A549 (cell line): ENCODE data around the gene ACO2. TPM values are rescaled to one million over a fixed set of nuclear protein-coding genes. Genes with fewer than 3 reads are reported as not detected.

Experiments used
- ATAC-seq, 2 experiments: fragments of 200-7000 bp in 1 of 2; fragments of >200 bp in 1 of 2; cut with Nextera tagmentation in 1 of 2; cut with Tn5 transposase in 1 of 2; 3 replicates each; pipeline versions ENCODE4 v1.8.0 to v1.9.1; 2018 to 2020; ENCODE audit warnings: mild to moderate bottlenecking in 1 of 2, moderate library complexity in 1 of 2
- CTCF ChIA-PET: fragments of 300-600 bp; sonication (Branson Sonifier 250); formaldehyde crosslinking; extraction: SDS; loops from one replicate; lab custom pipeline; 2021; ENCODE audit warnings: antibody characterized with exemption, inconsistent platforms; lab: Yijun Ruan, JAX
- POLR2A ChIA-PET: fragments of 350-600 bp; formaldehyde crosslinking; extraction: SDS; loops from one replicate; lab custom pipeline; 2021; ENCODE audit warnings: antibody characterized with exemption, inconsistent platforms; lab: Yijun Ruan, JAX
- DNase-seq, 2 experiments: peaks; one replicate each; pipeline versions ENCODE4 v3.0.0 to v3.0.0-alpha.2; 2011 to 2016; ENCODE audit warnings: low read depth in 1 of 2, low spot score in 1 of 2
- FAIRE-seq: peaks from 2 replicates; lab custom pipeline; 2011; peaks lifted over from hg19 to GRCh38; lab: Jason Lieb, UNC
- H3K27ac ChIP-seq, 2 experiments: fragments of >200 bp; sonication (Bioruptor Twin); formaldehyde crosslinking; 3 replicates each; pipeline ENCODE4 v1.5.1; 2016 to 2017
- H3K4me1 ChIP-seq: fragments of >200 bp; sonication (Bioruptor Twin); formaldehyde crosslinking; 3 replicates; pipeline ENCODE4 v1.6.1; 2016
- H3K4me2 ChIP-seq: fragments of >200 bp; sonication (Bioruptor Twin); formaldehyde crosslinking; 3 replicates; pipeline ENCODE4 v1.6.1; 2016
- H3K4me3 ChIP-seq: fragments of >200 bp; sonication (Bioruptor Twin); formaldehyde crosslinking; 3 replicates; pipeline ENCODE4 v1.5.1; 2016
- H3K9me3 ChIP-seq: fragments of >200 bp; sonication (Bioruptor Twin); formaldehyde crosslinking; 3 replicates; pipeline ENCODE4 v1.6.1; 2016
- CBX8 ChIP-seq: fragments of 200-600 bp; sonication (generic); IDR thresholded peaks from 2 replicates; pipeline ENCODE4 v1.6.1; 2016
- CHD4 ChIP-seq: fragments of 200-600 bp; sonication (generic); IDR thresholded peaks from 2 replicates; pipeline ENCODE4 v1.6.1; 2016; ENCODE audit warnings: antibody characterized with exemption, mild to moderate bottlenecking, borderline replicate concordance
- HOXB5 ChIP-seq: fragments of 250-450 bp; sonication (Bioruptor Pico); IDR thresholded peaks from 2 replicates; pipeline ENCODE4 v1.5.0; 2020; ENCODE audit warnings: mild to moderate bottlenecking, moderate library complexity
- JUN ChIP-seq, 2 experiments: fragments of >200 bp; sonication (Bioruptor Twin); formaldehyde crosslinking; IDR thresholded peaks; 2 replicates in 1 of 2; 3 replicates in 1 of 2; pipeline ENCODE4 v1.6.1; 2016 to 2017
- KDM1A ChIP-seq: fragments of 200-600 bp; sonication (generic); IDR thresholded peaks from 2 replicates; pipeline ENCODE4 v1.6.1; 2016; ENCODE audit warnings: low read depth, mild to moderate bottlenecking
- KDM5A ChIP-seq: fragments of 200-600 bp; sonication (generic); IDR thresholded peaks from 2 replicates; pipeline ENCODE4 v1.6.1; 2016; ENCODE audit warnings: antibody characterized with exemption, mild to moderate bottlenecking
- NR3C1 ChIP-seq: fragments of >200 bp; sonication (Bioruptor Twin); formaldehyde crosslinking; IDR thresholded peaks from 3 replicates; pipeline ENCODE4 v1.6.1; 2017
- POLR2AphosphoS2 ChIP-seq: conservative IDR thresholded peaks from 2 replicates; pipeline ENCODE4 v1.6.1; 2012; ENCODE audit warnings: low read length, improper control_type of control experiment, inconsistent platforms
- RARB ChIP-seq: fragments of 250-450 bp; sonication (Bioruptor Pico); IDR thresholded peaks from 2 replicates; pipeline ENCODE4 v1.8.0; 2021; ENCODE audit warnings: mild to moderate bottlenecking, moderate library complexity
- SREBF2 ChIP-seq: fragments of 450-650 bp; IDR thresholded peaks from 2 replicates; pipeline ENCODE4 v1.6.1; 2014; ENCODE audit warnings: mild to moderate bottlenecking, moderate library complexity
- WGBS: methylation state at CpG from one replicate; pipeline ENCODE4 v1.1.6; 2017; ENCODE audit errors: missing lambda C conversion rate; 5-methylcytosine and 5-hydroxymethylcytosine counted together
- polyA plus RNA-seq, 4 experiments: library from polyadenylated mRNA; depleted of rRNA in 3 of 4; stranded (reverse); fragments of >200 nt; fragmentation: RNase III in 1 of 4; extraction: RNeasy Plus Mini Kit Qiagen cat#74134 plus additional on column Dnase treatment in 1 of 4; gene quantifications; 2 replicates in 3 of 4; 3 replicates in 1 of 4; pipeline ENCODE4 v1.2.3, GENCODE V29; 2011 to 2017
- TF ChIP-seq, protein P1 (sequence below): fragments of >200 bp; sonication (Bioruptor Twin); formaldehyde crosslinking; IDR thresholded peaks from 2 replicates; pipeline ENCODE4 v1.6.1; 2016
- TF ChIP-seq, protein P2 (sequence below): fragments of 250-450 bp; sonication (Bioruptor Pico); IDR thresholded peaks from 2 replicates; pipeline ENCODE4 v1.5.0; 2020; ENCODE audit warnings: low read depth, mild to moderate bottlenecking, moderate library complexity
- TF ChIP-seq, protein P3 (sequence below): fragments of 250-450 bp; sonication (Bioruptor Pico); IDR thresholded peaks from 2 replicates; pipeline ENCODE4 v1.5.0; 2021; ENCODE audit warnings: mild to moderate bottlenecking, moderate library complexity, borderline replicate concordance
- TF ChIP-seq, protein P4 (sequence below): IDR thresholded peaks from 2 replicates; pipeline ENCODE4 v1.6.1; 2012

Gene ACO2
- polyA plus RNA-seq, 2 of the 4 experiments (the other 2 are of a cell fraction): 30.7 to 43.7 TPM

DNA sequence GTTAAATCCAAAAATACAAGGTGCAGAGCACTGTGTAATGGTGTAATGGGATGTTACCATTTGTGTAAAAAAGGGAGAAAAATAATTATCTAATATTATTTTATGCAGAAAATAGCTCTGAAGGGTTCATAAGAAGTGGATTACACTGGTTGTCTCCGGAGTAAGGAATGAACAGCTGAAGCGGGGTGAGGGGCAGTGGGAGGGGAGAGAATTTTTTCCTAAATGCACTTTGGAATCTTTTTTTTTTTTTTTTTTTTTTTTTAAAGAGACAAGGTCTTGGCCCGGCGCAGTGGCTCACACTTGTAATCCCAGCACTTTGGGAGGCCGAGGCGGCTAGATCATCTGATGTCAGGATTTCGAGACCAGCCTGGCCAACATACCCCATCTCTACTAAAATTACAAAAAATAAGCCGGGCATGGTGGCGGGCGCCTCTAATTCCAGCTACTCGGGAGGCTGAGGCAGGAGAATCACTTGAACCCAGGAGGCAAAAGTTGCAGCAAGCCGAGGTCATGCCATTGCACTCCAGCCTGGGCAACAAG lies 82.1 kb downstream of the ACO2 start:
- no peak for ATAC-seq
- TF ChIP-seq HOXB5 (no peak), SREBF2 (no peak), KDM1A (no peak), NR3C1 (no peak)
- TF ChIP-seq, protein P1, sequence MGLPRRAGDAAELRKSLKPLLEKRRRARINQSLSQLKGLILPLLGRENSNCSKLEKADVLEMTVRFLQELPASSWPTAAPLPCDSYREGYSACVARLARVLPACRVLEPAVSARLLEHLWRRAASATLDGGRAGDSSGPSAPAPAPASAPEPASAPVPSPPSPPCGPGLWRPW: no peak
- POLR2A ChIA-PET: no interaction called here
- Histone ChIP-seq H3K4me1 (no peaks in the 10 kb centered on the region), H3K4me3 (no peak overlapping the region), H3K4me2 (no peak overlapping the region), H3K27ac (no peak overlapping the region), H3K9me3 (no peaks in the 10 kb centered on the region)
- WGBS: 83% methylated on average over 12 of the region's 12 CpGs
- DNase-seq: no peak
- CTCF ChIA-PET: interaction anchor here (0.7 to 1.9 kb wide), 3 partner anchors 12 to 46 kb away, joined by 3 to 7 read pairs (median 4); no protein-coding TSS in a partner anchor
- FAIRE-seq: no peak

DNA sequence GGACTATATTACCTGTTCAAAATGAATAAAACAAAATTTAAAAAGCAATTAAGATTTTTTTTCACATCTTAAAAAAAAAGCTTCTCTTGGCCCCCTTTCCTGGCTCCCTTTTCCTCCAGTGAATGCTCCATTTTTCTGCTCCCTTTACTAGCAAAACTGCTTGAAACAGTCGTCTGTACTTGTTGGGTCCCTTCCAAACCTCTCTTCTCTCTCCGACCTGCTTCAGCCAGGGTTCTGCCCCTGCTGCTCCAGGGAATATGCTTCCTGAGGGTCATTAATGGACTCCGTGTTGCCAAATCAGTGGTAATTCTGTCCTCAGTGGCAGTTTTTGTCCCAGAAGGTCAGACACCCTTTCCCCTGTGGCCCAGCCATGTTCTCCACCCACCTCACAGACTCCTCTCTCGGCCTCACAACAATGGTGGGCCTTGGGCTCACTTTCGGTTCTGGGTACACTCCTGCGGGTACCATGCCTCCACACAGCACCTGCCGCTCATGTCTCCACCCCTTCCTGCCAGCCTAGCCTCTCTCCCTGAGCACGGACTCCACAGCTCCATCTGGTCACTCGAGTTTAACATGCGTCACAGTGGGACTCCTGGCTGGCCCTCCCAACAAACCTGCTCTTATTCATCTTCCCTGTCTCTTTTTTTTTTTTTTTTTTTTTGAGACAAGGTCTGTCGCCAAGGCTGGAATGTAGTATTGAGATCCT lies 83.1 kb downstream of the ACO2 start:
- ATAC-seq (no peak), DNase-seq (no peak), FAIRE-seq (no peak)
- ChIA-PET CTCF (interaction anchor here (0.7 to 4.6 kb wide), 6 partner anchors 8 to 373 kb away, joined by 3 to 21 read pairs (median 6); partner anchors contain the start of gene POLR3H), POLR2A (no interaction called here)
- Histone ChIP-seq H3K27ac (no peak overlapping the region), H3K4me1 (no peaks in the 10 kb centered on the region), H3K4me3 (no peak overlapping the region), H3K9me3 (no peaks in the 10 kb centered on the region), H3K4me2 (no peak overlapping the region)
- 80% methylated on average over 10 of the region's 11 CpGs for WGBS
- TF ChIP-seq, protein P2, sequence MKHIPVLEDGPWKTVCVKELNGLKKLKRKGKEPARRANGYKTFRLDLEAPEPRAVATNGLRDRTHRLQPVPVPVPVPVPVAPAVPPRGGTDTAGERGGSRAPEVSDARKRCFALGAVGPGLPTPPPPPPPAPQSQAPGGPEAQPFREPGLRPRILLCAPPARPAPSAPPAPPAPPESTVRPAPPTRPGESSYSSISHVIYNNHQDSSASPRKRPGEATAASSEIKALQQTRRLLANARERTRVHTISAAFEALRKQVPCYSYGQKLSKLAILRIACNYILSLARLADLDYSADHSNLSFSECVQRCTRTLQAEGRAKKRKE (CRISPR knock-in tag): no peak
- TF ChIP-seq CBX8: no peak
- TF ChIP-seq KDM5A: no peak
- TF ChIP-seq RARB (CRISPR knock-in tag): no peak

DNA sequence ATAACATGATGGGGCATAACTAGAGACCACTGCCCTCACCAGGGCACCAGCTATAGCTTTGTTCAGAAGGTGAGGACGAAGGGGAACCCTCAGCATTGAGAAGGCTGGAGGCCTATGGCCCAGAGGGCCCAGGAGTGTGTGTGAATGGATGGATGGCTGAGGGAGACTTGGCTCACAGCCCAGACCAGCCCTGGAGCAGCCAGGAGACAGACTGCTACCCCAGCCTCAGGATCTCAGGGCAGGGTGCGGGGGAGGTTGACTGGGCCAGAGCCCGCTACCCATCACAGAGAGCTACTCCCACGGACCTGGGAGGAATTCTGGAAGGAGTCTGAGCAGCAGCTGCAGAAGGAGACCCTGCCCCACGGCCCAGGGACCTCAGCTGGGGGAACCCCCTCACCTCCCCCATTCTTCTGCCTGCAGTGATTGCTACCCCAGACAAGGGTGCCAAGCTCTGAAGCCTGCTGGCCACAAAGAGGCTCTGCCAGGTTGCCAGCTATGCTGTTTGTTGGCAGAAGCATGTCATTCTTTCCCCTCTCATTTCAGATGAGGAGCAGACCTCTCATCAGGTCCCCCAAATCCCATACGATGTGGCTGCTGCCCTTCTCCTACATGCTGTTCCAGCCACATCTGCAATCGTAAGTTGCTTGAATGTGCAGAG lies 86.5 kb downstream of the ACO2 start:
- H3K4me2 ChIP-seq: no peak overlapping the region
- no peak for TF ChIP-seq CHD4
- TF ChIP-seq, protein P3, sequence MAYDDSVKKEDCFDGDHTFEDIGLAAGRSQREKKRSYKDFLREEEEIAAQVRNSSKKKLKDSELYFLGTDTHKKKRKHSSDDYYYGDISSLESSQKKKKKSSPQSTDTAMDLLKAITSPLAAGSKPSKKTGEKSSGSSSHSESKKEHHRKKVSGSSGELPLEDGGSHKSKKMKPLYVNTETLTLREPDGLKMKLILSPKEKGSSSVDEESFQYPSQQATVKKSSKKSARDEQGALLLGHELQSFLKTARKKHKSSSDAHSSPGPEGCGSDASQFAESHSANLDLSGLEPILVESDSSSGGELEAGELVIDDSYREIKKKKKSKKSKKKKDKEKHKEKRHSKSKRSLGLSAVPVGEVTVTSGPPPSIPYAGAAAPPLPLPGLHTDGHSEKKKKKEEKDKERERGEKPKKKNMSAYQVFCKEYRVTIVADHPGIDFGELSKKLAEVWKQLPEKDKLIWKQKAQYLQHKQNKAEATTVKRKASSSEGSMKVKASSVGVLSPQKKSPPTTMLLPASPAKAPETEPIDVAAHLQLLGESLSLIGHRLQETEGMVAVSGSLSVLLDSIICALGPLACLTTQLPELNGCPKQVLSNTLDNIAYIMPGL: no peak
- WGBS: 78% methylated on average over 4 of the region's 7 CpGs
- DNase-seq (no peak), ATAC-seq (no peak; a peak in 1 of 6 replicates), FAIRE-seq (no peak)
- H3K9me3 ChIP-seq: no peaks in the 10 kb centered on the region
- no peak overlapping the region for H3K27ac ChIP-seq
- H3K4me1 ChIP-seq: peaks cover 6% of the 10 kb centered on the region; the same call in 2 of the 3 replicates
- ChIA-PET POLR2A (no interaction called here), CTCF (interaction anchor here (0.6 to 4.6 kb wide), 5 partner anchors 12 to 348 kb away, joined by 3 to 21 read pairs (median 6); partner anchors contain the start of gene POLR3H)
- no peak overlapping the region for H3K4me3 ChIP-seq

DNA sequence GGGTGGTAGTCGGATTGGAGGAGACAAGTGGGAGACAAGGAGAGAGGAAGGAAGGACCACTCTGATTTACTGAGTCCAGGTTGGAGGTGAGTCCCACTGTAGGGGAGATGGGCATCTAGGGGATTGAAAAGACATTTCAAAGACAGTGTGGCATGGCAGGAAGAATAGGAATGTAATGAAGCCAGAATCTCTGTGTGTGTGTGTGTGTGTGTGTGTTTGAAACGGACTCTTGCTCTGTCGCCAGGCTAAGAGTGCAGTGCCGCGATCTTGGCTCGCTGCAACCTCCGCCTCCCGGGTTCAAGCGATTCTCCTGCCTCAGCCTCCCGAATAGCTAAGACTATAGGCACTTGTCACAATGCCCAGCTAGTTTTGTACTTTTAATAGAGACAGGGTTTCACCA lies 87.6 kb downstream of the ACO2 start:
- ChIA-PET POLR2A (interaction anchor here (0.6 kb wide), 1 partner anchor 48 kb away, joined by 5 read pairs; no protein-coding TSS in a partner anchor), CTCF (interaction anchor here (1.3 to 3.7 kb wide), 2 partner anchors 41 to 154 kb away, joined by 3 to 23 read pairs; no protein-coding TSS in a partner anchor)
- no peak for TF ChIP-seq CBX8
- TF ChIP-seq, protein P3: no peak
- no peak for TF ChIP-seq JUN (IDR thresholded peaks at IDR 0.05)
- no peak for TF ChIP-seq RARB (CRISPR knock-in tag)
- TF ChIP-seq, protein P4, sequence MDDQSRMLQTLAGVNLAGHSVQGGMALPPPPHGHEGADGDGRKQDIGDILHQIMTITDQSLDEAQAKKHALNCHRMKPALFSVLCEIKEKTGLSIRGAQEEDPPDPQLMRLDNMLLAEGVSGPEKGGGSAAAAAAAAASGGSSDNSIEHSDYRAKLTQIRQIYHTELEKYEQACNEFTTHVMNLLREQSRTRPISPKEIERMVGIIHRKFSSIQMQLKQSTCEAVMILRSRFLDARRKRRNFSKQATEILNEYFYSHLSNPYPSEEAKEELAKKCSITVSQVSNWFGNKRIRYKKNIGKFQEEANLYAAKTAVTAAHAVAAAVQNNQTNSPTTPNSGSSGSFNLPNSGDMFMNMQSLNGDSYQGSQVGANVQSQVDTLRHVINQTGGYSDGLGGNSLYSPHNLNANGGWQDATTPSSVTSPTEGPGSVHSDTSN: no peak
- no peak for TF ChIP-seq POLR2AphosphoS2
- H3K27ac ChIP-seq: no peak overlapping the region
- no peaks in the 10 kb centered on the region for H3K9me3 ChIP-seq
- 89% methylated on average over 10 of the region's 10 CpGs for WGBS
- no peak for DNase-seq
- no peak for FAIRE-seq
- H3K4me3 ChIP-seq: no peak overlapping the region
- no peak for ATAC-seq
- H3K4me2 ChIP-seq: no peak overlapping the region
- peaks cover 16% of the 10 kb centered on the region for H3K4me1 ChIP-seq
